HG02870 (cell line): ENCODE results near the gene CCDC88C.
"Not testable (repeated sequence)": the region's sequence is repeated elsewhere in the genome, so short reads cannot be mapped to it uniquely, and the experiment has no call there.

Source experiments
- ATAC-seq: cut with Tn5 transposase; IDR thresholded peaks from one replicate; pipeline ENCODE4 v1.9.1; 2021; ENCODE audit warnings: mild to moderate bottlenecking, moderate library complexity; ENCODE audit not compliant: unreplicated experiment

Gene CCDC88C

GRCh38 chr14:91274796-91275195, 142.8 kb downstream of the CCDC88C start:
- ATAC-seq: no peak

DNA sequence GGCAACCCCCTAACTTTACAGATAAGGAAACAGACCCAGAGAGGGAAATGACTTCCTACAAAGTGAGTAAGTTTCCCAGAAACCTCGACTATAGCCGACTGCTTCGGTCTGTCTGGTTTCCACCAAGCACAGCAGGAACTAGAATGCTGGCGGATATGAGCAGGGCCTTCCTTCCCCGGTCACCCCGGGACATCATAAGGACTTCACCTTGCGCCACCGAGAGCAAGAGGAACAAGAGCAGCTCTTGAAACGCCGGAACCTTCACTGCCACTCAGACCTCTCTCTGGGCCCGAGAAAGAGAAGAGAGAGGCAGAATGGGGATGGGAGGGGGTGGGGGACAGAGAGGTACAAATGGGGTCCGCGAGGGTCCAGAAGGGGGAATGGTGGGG, 143.7 kb downstream of the CCDC88C start:
- no peak for ATAC-seq

- ATAC-seq: no peak
These were observed 144.2 kb downstream of the CCDC88C start for GRCh38 chr14:91273273-91273884.

DNA sequence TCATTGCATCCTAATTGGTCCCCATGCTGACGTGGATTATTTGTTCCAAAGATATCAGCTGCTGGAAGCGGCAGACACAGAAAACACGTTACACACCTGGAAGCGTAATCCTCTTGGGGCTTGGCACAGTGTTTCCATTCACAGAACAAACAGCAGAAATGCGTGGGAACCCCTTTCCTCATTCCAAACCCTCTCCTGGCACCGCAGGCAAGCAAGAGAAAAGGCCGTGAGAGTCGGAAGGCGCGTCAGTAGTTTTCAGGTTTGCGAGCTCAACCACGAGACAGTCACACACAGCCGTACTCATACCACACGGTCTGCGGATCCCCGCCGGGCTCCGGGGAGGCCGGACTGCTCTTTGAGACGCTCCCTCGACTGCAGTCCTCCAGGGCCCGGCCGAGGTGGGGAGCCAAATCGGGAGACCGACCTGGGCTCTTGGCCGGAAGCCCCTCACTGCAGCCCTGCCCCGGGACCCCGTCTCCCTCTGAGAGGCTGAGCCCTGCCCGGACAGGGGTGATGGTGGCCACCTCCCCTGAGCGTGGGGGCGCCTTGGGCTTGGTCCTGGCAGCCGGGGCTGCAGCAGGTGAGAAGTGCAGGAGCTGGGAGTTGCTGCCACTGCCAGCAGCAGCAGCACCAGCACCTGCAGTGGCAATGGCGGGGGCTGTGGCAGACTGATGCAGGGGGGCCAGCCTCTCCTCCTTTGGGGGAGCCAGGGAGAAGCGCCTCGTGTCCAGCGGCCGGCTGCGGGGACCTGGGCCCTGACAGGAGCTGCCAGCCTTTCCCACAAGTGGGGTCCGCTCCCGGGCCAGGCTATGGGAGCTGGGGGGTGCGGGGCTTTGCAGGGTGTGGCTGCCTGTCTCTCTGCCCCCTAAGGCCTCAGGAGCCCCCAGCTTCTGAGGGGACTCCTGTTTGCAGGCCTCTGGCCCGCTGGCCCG, 145.0 kb downstream of the CCDC88C start:
- ATAC-seq: no peak

DNA sequence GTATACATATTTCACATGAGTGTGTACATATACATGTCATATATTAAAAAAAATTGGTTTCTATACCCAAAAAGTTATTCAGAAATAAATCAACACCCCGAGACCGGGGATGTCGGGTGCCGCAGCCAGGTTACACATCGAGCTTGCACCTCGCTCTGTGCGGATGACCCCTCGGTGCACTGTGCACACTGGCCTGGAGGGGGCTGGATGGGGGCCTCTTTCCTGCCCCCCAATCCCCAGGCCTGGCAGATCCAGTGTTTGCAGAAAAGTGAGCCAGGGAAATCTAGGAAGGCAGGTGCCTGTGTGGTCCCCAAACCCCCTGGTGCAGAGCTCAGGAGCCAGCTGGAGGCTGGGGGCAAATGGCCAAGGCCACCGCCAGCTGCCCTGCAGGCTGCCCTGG, 146.0 kb downstream of the CCDC88C start:
- ATAC-seq: no peak

- no peak for ATAC-seq
These were observed 147.0 kb downstream of the CCDC88C start for GRCh38 chr14:91270619-91271018.

DNA sequence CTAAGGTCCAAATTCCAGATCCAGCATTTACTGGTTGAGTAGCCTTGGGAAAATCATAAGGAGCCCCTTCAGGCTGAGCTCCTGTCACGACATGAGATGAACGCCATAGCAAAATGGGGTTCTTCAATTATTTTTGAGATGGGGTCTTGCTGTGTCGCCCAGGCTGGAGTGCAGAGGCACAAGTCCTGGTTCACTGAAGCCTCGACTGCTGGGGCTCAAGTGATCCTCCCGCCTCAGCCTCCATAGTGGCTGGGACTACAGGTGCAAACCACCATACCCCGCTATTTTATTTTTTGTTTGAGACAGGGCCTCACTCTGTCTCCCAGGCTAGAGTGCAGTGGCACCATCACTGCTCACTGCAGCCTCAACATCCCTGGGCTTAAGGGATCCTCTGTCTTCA, 147.4 kb downstream of the CCDC88C start:
- ATAC-seq: no peak

DNA sequence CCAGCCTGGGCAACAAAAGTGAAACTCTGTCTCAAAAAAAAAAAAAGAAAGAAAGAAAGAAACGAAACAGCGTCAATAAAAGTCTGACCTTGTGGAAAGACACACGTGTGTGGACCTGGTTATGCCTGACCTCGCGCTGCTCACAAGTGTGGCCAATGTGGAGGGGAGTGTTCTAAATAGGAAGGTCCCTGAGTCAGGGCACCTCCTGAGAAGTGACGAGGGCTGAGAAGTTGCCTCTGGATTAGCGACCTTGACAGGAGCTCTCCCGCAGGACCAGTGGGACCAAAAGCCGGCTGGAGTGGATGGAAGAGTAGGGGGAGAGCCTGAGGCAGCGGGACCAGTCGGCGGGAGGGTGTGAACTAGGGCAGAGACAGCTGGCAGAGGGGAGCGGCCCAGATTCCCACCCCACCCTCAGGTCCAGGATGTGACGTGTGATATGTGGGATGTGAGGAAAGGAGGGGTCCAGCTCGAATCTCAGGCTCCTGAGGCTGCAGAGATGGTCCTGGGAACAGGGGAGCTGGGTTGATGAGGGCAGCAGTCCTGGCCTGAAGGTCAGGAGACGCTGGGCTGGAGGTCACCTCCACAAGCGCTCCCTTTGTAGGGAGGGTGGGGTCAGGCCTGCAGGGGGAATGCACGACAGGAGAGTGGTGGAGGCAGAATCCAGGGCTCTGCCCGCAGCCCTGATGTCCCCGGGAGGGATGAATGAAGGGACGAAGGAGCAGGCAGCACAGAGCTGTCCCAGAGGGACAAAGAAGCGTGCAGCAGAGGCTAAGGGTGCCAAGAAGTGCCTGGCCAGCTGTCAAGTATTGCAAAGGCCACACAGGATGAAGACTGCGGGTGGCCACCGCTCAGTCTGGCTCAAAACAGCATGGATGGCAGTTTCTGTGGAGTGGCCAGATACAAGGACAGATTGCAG, 148.3 kb downstream of the CCDC88C start:
- ATAC-seq: no peak

DNA sequence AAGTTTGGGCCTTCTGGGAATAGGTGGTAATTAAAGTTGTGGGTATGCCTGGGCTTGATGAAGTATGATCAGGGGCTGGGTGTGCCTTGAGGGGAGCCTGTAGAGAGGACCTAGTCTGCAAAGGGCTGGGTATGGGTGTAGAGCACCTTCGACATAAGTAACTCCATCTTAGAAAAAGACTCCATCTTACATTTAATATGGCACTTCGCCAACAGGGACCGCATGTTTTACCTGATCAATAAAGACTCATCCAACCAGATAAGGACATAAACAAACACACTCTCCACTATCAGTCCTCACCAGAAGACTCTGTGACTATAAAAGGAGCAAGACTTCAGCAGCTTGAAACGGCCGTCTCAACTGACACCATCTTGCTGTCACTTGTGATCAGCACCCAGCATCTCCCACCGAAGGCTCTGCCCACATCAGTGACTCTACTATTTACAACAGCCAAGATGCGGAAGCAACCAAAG, 149.6 kb downstream of the CCDC88C start:
- no peak for ATAC-seq

DNA sequence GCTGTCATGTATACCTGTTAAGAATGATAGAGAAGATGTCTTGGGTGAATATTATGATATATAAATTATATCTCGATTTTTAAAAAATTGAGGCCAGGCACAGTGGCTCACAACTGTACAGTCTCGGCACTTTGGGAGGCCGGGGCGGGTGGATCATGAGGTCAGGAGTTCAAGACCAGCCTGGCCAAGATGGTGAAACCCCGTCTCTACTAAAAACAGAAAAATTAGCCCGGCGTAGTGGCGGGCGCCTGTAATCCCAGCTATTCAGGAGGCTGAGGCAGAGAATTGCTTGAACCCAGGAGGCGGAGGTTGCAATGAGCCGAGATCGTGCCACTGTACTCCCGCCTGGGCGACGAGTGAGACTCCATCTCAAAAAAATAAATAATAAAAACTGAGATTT, 151.3 kb downstream of the CCDC88C start:
- not testable (repeated sequence) for ATAC-seq

- no peak for ATAC-seq
These were observed 152.2 kb downstream of the CCDC88C start for GRCh38 chr14:91265404-91265803.

GRCh38 chr14:91264151-91265150, 153.2 kb downstream of the CCDC88C start:
- ATAC-seq: no peak

DNA sequence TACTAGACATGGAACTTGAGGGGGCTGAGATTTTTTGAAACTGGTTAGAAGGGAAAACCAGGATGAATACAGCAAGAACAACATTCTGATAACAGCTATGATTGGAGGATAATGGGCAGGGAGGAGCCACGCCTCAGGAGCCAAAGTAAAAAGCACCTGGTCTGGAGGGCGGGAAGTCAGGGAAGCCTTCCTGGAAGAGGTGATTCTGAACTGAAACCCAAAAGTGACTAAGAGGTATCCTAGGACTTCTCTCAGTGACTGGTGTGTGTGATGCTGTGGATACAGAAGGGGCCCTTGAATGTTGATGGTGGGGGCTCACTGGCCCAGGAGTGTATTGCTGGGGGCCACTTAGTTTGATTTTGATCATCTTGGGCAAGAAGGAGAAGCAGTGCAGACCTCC, 154.3 kb downstream of the CCDC88C start:
- ATAC-seq: no peak

- ATAC-seq: no peak
These were observed 155.6 kb downstream of the CCDC88C start for GRCh38 chr14:91261986-91262549.

DNA sequence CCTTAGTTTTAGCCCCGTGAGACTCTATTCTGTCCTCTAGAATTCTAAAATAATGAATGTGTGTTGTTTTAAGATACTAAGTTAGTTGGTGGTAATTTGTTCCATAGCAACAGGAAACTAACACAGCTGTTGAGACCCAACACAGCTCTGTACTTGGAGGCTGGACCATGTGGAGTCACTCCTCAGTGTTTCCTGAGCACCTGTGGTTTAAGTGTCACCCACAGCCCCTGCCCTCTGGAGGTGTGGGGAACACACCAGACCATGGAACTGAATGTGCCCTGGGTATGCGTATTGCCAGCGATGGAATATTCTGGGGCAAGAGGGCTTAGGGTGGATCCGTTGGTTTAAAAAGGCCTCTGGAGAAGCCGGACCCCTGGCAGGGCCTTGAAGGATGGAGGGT, 156.5 kb downstream of the CCDC88C start:
- no peak for ATAC-seq

DNA sequence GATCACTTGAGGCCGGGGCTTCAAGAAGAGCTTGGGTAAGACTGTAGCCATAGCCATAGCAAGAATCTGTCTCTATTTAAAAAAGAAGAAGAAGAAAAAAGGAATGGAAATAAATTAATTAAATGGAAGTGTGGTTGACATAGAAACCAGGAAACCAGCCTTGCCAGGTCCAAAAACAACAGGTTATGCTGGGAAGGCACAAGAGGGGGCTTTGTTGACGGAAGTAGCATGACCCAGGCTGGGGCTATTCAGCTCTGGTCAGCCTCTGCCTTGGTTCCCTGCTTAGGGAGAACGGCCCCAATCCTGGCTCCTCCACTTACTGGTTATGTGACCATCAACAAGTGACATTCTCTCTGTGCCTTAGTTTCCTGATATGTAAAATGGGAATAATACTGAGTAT, 158.7 kb downstream of the CCDC88C start:
- no peak for ATAC-seq

DNA sequence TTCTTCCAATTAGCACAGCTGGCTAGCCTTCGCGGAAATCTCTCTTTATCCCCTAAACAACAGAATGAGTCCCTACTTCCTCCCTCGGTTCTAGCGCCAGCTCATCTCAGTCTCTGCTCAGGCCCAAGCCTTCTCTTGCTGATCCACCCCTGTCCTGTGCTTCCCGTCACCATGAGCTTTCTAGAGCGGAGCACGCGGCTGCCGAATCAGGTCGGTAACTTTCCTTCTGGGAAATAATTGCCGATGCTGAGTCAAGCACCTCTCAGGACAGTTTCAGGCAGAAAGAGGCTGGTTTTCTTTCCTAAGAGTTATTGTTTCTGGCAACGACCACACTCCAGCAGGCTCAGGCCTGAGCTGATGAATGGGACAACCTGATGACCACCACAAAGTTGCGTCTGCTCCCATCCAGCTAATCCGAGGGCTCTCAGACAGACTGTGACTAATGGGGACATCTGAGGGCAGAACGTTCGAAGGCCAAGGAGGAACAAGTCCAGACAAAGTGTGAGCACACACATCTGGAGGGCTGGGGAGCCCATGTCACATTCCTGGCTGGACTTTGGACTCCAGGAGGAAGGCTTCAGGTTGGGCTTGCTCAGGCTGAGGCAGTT, 159.5 kb downstream of the CCDC88C start:
- ATAC-seq: no peak

GRCh38 chr14:91257328-91258010, 160.2 kb downstream of the CCDC88C start:
- no peak for ATAC-seq

- ATAC-seq: no peak
These were observed 161.0 kb downstream of the CCDC88C start for GRCh38 chr14:91256661-91257060.
